ENCODE data around the gene KDM4B. TPM values are rescaled to one million over a fixed set of nuclear protein-coding genes. Genes with fewer than 3 reads are reported as not detected.
"Not testable (repeated sequence)": the region's sequence is repeated elsewhere in the genome, so short reads cannot be mapped to it uniquely, and the experiment has no call there.

Gene KDM4B
- polyA plus RNA-seq, 3 donors: 20.1 to 31.7 (median 26.5) TPM

DNA sequence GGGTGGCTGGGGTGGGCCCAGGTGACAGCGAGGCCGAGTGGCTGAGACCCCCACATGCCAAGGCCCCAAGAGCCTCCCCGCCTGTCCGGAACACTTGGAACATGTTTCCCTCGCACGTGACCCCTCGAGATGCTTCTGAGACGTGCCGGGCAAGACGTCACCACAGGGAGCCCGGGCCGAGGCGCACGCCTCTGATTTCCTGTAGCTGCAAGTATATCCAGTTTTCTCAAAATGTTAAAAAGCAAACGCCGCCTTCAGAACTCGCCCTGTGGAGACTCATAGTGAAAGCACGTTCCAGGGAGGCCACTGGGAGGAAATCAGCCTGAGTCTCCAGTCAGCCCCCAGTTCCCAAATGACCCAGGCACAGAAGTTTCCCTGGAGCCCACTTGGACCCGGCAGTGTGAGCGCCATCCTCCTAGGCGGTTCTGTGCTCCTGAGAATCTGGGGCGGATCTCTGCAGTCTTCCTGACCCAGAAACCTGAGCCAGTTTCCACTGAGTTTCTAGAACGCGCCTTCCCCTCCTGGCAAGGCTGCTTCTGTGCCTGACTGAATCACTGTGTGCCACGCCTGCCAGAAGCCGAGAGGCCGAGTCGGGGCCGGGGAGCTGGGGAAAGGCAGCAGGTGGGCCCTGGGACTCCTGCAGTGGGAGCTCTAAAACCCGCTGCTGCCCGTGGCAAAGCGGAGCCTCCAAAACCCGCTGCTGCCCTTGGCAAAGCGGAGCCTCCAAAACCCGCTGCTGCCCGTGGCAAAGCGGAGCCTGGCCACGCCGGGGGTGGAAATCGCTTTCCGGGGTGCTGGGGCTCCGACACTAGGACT is 179.3 kb downstream of the KDM4B start:
- DNase-seq (ENCODE audit: extremely low read depth in 1 of 11, low read depth in 9 of 11, low spot score in 4 of 11): no peak

DNA sequence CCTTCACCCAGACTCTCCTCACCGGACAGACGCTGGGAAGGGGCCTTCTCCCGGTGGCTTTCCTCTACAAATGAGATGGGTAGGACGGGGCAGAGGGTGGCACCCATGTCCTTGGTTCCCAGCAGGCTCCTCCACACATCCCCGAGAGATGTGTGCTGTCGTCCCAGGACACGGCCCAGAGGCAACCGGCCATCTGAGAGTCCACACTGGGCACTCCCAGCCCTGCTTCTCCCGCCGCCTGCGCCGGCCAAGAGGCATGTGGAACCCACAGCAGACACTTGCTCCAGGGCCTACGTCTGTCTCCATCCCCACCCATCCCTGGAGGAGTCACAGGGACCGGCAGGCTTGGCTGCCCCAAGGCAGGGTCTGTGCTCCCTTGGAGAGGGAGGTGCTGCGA is 179.9 kb downstream of the KDM4B start:
- DNase-seq (ENCODE audit: extremely low read depth in 1 of 11, low read depth in 9 of 11, low spot score in 4 of 11): no peak

DNA sequence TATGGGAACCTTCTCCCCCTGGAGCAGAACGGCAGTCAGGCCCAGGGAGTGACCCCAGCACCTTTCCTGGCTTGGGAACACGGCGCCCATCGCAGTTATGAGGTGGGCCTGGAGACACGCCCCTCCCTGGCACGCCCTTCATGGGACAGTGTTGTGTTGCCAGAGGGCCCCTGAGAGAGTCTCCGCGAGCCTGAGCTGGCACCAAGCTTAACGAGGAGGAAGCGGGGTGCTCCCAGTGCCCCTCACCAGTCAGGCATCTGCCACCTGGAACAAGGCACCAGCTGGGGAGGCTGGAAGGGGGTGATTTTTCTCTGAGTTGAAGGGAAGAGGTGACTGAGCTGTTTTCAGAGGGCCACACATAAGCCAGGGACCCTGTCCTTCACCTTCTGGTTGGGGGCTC is 180.6 kb downstream of the KDM4B start:
- no peak for DNase-seq (ENCODE audit: extremely low read depth in 1 of 11, low read depth in 9 of 11, low spot score in 4 of 11)

DNA sequence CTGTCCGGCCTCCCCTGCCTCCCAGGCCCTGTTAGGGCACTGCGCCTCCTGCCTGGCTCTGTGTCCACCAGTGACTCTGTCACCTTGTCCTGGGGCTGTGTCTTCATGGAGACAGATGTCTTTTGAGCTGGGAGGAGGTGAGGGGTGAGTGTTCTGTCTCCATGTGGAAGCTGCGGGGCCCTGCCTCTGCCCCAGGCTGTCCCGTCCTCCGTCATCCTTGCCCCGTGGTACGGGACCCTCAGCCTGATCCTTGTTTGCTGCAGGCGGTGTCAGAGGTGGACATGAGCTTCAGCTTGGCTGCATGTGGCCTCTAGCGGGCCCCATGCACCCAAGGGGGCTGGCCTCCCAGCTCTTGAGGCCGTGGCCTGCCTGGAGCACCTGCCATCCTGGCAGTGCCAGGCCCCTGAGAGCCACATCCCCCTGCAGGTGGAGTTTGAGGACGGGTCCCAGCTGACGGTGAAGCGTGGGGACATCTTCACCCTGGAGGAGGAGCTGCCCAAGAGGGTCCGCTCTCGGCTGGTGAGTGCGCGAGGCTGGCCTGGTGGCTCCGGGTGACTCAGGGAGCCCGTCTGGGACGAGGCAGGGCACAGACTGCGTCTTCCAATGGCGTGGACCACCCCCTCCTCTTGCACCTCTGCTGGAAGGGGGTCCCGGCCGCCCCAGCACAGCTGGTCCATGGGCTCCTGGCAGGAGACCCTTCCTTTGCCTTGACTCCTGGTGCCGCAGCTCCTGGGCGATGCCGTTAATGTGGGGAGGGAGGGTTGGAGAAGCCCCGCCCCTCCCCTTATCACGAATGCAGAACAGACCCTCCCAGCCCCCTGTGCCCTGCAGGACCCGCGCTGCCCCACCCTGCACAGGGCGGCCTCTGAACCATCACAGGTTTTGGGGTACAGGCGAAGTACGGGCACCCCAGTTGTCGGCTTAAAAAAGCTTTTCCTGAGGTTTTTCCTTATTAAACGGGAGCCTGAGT is 181.3 kb downstream of the KDM4B start:
- no peak for DNase-seq (ENCODE audit: extremely low read depth in 1 of 11, low read depth in 9 of 11, low spot score in 4 of 11)

DNA sequence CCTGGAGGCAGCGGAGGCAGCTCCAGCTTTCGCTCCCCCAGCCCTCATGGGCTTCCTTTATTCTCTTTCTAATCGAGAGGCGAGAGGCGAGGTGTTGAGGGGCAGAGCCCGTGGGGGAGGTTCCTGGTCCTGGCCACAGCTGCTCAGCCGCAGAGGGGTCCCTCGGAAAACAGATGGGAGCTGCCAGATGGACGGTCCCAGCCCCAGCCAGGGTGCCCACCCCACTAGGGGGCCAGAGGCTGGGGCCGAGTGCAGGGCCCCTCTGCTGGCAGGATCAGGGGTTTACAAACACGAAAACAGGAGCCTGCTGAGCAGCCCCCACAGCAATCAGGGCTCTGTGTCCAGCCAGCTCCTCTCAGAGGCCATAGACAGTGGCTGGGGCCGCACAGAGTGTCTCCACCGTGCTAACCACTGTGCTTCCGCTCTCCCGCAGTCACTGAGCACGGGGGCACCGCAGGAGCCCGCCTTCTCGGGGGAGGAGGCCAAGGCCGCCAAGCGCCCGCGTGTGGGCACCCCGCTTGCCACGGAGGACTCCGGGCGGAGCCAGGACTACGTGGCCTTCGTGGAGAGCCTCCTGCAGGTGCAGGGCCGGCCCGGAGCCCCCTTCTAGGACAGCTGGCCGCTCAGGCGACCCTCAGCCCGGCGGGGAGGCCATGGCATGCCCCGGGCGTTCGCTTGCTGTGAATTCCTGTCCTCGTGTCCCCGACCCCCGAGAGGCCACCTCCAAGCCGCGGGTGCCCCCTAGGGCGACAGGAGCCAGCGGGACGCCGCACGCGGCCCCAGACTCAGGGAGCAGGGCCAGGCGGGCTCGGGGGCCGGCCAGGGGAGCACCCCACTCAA is 182.2 kb downstream of the KDM4B start:
- no peak for DNase-seq (ENCODE audit: extremely low read depth in 1 of 11, low read depth in 9 of 11, low spot score in 4 of 11)

DNA sequence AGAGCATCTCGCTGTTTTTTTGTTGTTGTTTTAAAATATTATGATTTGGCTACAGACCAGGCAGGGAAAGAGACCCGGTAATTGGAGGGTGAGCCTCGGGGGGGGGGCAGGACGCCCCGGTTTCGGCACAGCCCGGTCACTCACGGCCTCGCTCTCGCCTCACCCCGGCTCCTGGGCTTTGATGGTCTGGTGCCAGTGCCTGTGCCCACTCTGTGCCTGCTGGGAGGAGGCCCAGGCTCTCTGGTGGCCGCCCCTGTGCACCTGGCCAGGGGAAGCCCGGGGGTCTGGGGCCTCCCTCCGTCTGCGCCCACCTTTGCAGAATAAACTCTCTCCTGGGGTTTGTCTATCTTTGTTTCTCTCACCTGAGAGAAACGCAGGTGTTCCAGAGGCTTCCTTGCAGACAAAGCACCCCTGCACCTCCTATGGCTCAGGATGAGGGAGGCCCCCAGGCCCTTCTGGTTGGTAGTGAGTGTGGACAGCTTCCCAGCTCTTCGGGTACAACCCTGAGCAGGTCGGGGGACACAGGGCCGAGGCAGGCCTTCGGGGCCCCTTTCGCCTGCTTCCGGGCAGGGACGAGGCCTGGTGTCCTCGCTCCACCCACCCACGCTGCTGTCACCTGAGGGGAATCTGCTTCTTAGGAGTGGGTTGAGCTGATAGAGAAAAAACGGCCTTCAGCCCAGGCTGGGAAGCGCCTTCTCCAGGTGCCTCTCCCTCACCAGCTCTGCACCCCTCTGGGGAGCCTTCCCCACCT is 183.3 kb downstream of the KDM4B start:
- DNase-seq (ENCODE audit: extremely low read depth in 1 of 11, low read depth in 9 of 11, low spot score in 4 of 11): no peak

DNA sequence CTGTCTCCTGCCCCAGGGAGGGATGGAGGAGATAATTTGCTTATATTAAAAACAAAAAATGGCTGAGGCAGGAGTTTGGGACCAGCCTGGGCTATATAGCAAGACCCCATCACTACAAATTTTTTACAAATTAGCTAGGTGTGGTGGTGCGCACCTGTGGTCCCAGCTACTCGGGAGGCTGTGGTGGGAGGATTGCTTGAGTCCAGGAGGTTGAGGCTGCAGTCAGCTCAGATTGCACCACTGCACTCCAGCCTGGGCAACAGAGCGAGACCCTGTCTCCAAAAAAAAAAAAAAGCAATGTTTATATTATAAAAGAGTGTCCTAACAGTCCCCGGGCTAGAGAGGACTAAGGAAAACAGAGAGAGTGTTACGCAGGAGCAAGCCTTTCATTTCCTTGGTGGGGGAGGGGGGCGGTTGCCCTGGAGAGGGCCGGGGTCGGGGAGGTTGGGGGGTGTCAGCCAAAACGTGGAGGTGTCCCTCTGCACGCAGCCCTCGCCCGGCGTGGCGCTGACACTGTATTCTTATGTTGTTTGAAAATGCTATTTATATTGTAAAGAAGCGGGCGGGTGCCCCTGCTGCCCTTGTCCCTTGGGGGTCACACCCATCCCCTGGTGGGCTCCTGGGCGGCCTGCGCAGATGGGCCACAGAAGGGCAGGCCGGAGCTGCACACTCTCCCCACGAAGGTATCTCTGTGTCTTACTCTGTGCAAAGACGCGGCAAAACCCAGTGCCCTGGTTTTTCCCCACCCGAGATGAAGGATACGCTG is 184.0 kb downstream of the KDM4B start:
- no peak for DNase-seq (ENCODE audit: extremely low read depth in 1 of 11, low read depth in 9 of 11, low spot score in 4 of 11)

DNA sequence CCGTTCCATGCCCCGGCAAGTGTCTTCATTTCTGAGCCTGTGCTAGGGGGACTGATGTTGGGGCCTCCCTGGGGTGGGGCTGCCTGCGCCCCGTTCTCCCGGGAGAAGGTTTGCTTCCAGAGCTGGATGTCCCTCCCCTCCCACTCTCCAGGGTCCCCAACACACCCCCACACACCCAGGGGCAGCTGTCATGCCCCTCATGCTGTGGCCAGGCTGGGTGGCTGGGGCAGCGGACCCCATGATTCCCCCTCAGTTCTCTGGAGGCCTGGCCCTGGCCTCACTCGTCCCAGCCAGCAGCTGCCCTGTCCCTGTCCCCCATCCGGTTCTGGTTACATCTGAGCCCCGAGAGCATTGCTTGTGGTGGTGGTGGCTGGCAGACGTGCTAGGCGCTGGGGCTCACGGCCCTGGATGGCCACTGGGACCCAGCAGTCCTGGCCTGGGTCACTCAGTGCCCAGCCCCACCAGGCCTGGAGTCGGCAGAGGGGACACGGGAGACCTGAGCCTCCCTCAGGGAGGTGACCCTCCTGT is 184.8 kb downstream of the KDM4B start:
- no peak for DNase-seq (ENCODE audit: extremely low read depth in 1 of 11, low read depth in 9 of 11, low spot score in 4 of 11)

DNA sequence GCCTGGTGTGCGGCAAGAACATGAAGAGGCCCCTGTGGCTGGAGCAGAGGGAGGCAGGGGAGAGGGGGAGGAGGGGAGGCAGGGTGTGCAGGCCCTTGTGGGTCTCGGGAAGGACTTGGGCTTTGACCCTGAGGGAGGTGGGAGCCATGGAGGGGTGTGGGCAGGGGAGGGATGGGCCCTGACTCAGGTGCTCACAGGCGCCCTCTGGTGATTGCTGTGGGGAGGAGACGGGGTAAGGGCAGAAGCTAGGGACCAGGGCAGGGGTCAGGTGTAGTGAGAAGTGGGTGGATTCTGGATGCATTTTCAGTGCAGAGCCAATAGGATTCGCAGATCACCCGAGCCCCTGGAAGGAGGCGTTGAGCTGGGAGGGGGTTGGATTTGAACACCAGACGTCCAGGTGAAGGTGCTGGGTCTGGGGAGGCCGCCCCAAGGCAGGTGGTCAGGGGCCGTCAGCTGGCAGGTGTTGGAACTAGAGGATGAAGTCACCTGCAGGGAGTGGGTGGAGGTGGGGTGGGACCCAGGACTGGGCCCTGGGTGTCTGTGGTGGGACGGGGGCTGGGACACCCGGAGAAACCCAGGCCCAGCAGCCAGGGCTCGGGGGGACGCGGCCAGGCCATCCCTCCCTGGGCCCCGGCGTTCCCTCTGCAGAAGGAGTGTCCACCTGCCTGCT is 185.4 kb downstream of the KDM4B start:
- no peak for DNase-seq (ENCODE audit: extremely low read depth in 1 of 11, low read depth in 9 of 11, low spot score in 4 of 11)

DNA sequence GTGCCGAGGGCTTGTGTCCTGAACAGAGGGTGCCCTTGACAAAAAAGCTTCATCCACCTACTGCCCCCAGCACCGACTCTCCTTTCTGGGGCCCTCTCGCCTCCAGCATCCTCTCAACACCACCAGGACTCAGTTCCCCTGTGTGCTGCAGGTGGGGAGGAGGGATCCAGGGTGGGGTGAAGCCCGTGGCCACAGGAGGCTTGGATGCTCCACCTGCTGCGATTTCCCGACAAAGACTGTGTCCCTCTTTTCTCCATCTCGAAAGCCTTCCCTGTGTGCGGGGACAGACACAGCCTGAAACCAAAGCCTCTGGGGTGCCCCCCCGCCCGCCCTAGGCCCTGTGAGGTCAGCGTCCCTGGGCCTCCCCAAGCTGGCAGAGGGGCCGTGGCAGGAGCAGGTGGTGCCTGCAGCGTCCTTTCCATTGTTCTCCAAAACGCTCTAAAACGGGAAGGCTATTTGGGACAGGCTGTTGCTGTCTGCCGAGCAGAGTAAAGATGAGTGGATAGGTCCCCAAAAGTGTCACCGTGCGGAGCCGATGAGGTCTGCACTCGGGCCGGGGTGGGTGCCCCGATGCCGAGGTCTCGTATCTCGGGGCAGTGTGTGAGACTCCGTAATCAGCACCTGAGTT is 186.0 kb downstream of the KDM4B start:
- DNase-seq (ENCODE audit: extremely low read depth in 1 of 11, low read depth in 9 of 11, low spot score in 4 of 11): no peak

DNA sequence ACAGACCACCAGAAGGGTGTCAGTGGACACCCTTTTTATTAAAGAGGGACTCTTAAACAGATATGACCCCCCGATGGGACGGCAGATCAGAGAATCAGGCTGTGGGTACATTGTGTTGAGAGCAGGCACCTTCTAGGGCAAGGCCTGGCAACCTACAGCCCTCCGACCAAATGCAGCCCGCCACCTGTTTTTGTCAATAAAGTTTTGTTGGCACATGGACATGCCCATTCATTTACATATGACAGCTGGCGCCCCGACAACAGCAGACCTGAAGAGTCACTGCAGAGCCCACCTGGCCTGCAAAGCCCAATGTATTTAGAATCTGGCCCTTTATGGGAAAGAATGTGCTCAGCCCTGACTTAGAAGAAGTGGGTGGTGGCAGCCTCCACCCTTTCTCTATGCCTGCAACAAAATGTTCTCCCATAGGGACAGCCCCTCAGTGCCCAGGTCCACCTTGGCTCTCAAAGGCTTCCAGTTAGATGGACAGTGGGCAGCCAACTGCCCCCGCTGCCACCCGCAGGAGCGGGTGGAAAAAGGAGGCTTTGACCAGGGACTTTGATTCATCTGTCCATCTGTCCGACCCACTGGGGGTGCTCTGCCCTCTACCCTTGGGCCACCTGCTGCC is 186.8 kb downstream of the KDM4B start:
- DNase-seq (ENCODE audit: extremely low read depth in 1 of 11, low read depth in 9 of 11, low spot score in 4 of 11): no peak

DNA sequence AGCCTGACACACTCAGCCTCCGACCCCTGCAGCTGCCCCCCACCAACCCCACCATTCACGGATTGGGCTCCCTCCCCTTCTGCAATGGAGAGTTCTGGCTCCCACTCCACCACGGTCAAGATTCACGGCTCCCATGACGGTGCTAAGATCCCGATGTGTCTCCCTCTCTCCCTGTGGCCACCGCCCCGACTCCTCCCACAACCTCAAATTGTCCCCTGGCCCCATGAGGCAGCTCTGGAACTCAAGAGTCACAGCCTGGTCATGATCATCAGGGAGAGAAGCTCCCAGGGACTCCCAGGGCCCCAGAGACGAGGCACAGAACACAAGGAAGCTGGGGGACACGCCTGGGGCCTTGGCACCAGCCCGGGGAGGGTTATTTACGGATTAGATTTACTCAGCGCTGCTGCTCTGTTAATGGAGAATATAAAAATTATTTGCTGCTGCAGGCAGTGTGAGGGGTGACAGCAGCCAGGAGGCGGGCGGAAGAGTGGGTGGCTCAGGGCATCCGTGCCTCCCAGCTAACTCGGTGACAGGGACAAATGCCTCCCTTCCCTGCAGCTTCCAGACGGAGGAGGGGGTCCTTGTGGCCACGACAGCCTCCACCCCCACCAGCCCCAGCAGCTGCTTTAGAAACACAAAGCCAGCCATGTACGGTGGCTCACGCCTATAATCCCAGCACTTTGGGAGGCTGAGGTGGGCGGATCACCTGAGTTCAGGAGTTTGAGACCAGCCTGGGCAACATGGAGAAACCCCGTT is 187.5 kb downstream of the KDM4B start:
- DNase-seq (ENCODE audit: extremely low read depth in 1 of 11, low read depth in 9 of 11, low spot score in 4 of 11): no peak

DNA sequence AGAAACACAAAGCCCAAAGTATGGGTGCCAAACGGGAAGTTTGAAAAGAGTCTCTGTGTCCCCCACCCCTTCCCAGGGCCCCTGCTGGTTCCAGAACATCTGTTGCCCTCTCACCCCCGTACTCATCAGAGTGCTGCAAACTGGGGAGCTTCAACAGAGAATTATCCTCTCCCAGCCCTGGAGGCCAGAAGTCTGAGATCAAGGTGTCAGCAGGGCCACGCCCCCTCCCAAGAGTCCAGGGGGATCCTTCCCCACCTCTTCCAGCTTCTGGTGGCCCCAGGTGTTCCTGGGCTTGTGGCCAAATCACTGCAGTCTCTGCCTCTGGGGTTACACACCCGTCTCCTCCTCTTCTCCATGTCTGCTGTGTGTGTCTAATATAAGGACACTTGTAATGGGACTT is 188.3 kb downstream of the KDM4B start:
- no peak for DNase-seq (ENCODE audit: extremely low read depth in 1 of 11, low read depth in 9 of 11, low spot score in 4 of 11)

DNA sequence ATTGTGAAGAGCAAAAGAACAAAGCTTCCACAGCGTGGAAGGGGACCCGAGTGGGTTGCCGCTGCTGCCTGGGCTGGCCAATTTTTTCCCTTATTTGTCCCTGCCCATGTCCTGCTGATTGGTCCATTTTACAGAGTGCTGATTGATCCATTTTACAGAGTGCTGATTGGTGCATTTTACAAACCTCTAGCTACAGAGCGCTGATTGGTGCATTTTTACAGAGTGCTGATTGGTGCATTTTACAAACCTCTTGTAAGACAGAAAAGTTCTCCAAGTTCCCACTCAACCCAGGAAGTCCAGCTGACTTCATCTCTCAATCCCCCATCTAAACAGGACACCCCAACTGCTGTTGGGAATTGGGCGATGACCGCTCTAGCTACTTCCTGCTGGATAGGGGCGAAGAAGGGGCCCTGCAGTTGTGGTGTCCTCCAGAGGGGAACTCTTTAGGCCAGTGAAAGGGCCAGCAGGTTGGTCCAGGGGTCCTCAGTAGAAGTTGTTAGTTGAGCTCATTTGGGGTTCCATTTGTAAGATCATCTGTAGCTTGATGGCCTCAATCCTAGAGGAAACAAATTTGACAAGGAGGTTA is 189.7 kb downstream of the KDM4B start:
- not testable (repeated sequence) for DNase-seq (ENCODE audit: extremely low read depth in 1 of 11, low read depth in 9 of 11, low spot score in 4 of 11)

DNA sequence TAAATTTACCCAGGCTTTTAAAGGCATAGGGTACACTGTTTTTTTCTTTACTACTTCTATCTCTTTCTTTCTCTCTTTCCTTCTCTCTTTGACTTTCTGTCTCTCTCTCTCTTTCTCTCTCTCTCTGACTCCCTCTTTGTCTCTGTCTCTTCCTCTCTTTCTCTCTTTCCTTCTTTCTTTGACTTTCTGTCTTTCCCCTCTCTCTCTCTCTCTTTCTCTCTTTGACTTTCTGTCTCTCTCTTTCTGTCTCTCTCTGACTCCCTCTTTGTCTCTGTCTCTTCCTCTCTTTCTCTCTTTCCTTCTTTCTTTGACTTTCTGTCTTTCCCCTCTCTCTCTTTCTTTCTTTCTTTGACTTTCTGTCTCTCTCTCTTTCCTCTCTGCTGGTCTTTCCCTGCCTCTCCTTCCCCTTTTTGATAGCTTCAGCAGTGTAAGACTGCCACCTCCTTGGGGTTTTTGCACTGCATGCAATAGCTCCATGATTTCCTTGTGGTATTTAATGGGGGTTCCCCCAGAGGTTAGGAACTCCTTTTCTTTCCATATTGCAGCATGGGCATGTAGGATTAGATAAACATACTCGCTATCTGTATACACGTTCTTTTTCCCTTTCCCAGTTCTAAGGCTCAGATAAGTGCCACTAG is 191.4 kb downstream of the KDM4B start:
- not testable (repeated sequence) for DNase-seq (ENCODE audit: extremely low read depth in 1 of 11, low read depth in 9 of 11, low spot score in 4 of 11)

Data from renal cortex interstitium (tissue), 11 donors.